ENCODE results near the gene ABR. TPM values are rescaled to one million over a fixed set of nuclear protein-coding genes. Genes with fewer than 3 reads are reported as not detected.

The ABR gene
- total and polyA plus RNA-seq, 2 of the 8 experiments (the other 6 are each of a cell fraction or from before 2014, with no cell fraction given), result 44.8 to 47.2 TPM

GRCh38 chr17:1188812-1189504 lies 9.2 kb upstream of the ABR start (continued):
- TF ChIP-seq EP300 (IDR thresholded peaks at IDR 0.05; ENCODE audit: borderline replicate concordance in 1 of 2, low read depth in 2 of 2, low read length in 2 of 2) (no peak), CTCF (IDR thresholded peaks at IDR 0.05; ENCODE audit: control extremely low read depth in 1 of 3, insufficient read depth in 1 of 3, low read depth in 1 of 3, low read length in 3 of 3) (no peak), HDAC2 (IDR thresholded peaks at IDR 0.05; ENCODE audit: borderline replicate concordance in 1 of 2, low read depth in 2 of 2, low read length in 2 of 2) (no peak), SP1 (IDR thresholded peaks at IDR 0.05; ENCODE audit: low read depth, low read length) (no peak), USF2 (IDR thresholded peaks at IDR 0.05; ENCODE audit: low read length) (no peak)
